HG03575 (cell line): ENCODE measurements around the gene VWA8.

Experiments
- ATAC-seq: cut with Tn5 transposase; IDR thresholded peaks from one replicate; pipeline ENCODE4 v1.9.1; 2021; ENCODE audit not compliant: unreplicated experiment, insufficient number of reproducible peaks, low FRiP score; ENCODE audit errors: extremely low read depth

VWA8 gene

DNA sequence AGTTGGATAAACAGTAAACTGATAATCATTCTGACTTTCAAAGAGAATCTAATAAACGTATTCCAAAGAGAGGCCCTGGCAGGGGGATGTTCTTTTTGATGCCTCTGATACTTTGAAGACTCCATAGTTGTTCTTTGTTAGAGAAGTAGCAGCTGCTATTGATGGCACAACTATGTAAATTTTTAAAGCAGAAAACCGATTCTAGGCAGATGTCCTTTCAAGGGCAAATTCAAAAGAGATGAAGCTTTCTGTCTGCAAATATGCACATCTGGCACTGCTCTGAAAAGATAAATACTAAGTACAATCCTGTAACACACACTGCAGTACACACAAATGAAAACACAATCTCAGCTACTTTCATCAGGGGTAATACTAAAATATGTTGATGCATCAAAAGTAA is 250.1 kb downstream of the VWA8 start:
- no peak for ATAC-seq

DNA sequence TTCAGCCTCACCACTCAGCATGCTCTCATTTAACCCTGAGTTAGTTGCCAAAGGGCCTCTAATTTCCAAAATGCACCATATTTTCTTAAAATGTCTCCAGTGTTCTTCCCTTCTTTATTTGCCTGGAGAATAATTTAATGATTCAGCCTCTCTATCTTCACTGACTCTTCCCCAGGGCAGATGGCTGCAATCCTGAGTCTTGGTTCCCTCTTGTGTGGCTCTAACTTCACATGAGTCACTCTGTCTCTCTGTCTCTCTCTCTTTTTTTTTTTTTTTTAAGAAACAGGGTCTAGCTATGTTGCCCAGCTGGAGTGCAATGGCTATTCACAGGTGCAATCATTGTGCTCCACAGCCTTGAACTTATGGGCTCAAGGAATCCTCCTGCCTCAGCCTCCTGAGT is 251.4 kb downstream of the VWA8 start:
- no peak for ATAC-seq

DNA sequence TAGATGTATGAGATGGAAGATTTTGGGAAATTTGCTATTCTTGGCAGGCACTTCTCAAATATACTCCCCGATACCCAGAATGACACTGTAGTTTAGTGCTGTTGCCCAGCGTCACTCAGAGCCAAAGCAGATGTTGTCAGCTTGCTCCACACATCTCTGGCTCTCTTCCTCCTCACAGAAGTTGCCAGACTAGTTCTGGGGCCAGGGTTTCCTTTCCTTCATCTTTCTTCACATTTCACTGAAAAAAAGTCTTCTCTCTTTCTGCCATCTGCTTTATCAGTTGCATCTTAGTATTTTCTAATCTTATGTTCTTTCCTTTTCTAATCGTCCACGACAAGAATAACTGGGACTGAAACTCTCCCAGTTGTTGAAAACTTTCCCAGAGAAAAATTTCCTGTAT is 252.2 kb downstream of the VWA8 start:
- no peak for ATAC-seq

DNA sequence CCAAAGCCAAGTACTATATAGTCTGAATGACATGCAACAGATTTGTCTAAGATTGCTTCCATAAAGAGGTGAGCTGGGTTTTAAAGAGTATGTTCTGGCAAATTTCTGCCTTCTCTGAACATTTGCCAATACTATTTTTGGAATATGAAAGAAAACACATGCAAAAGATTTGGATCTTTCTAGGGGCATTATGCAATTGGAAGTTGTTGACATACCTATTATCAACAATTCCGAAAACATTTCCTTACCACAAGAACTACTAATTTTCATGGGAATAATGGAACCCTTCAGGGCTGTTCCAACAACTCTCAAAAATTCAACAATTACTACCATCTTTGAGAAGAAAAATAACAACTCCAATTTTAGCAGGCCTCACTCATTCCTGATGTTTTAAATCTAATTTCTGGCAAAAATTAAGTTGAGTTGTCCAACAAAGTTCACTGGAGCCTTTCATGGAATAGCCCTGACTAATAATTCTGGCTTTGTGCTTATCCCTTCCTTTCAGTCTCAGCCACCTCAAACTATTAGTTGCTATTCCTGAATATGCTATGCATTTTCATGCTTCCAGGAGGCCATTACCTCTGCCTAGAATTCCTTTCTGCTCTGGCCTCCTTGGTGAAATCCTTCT is 253.6 kb downstream of the VWA8 start:
- ATAC-seq: no peak

DNA sequence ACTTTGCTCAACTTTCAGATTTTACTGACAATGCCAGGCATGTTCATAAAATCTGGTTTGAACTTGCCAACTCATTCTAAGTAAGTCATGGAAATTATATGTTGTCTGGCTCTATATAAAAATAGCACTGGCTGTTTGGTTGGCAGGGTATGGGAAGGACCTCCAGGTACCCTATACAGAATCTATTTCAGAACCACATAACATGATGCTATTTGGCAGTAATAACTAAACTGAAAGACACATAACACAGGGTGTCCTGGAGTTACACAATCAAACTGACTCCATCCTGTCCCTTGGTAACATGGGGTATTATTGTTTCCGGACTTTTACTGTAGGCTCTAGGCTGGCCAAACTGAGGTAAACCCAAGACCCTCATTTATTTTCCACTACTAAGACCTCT is 254.8 kb downstream of the VWA8 start:
- no peak for ATAC-seq

DNA sequence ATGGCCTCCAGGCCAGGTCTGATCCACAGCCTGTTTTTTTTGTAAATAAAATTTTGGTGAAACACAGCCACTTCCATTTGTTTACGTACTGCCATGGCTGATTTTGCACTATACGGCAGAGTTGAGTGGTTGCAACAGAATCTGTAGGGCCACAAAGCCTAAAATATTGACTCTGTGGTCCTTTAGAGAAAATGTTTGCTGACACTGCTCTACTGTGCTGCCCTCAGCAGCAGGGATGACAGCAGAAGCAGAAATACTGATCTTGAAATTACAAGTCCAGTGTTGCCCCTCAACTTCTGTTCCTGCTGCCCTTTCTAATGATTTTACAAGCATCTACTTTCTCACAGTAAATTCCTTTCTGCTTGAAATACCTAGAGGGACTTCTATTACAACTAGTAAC is 258.4 kb downstream of the VWA8 start:
- no peak for ATAC-seq

DNA sequence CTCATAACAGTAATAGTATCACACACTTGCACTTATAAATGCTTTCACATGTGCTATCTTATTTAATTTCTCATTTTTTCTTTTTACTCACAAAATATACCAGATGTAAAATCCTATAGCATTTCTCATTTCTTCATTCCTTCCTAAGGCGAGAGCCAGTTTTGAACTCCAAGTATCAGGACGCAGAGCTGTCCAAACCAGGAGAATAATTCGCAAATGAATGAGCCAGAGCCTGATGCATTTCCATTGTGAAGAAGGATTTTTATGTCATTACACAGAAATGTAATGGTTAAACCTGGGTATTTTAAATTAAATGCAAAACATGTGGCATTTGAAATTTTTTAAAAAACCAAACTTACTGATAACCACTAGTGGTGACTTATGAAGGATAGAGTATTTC is 259.2 kb downstream of the VWA8 start:
- ATAC-seq: no peak

DNA sequence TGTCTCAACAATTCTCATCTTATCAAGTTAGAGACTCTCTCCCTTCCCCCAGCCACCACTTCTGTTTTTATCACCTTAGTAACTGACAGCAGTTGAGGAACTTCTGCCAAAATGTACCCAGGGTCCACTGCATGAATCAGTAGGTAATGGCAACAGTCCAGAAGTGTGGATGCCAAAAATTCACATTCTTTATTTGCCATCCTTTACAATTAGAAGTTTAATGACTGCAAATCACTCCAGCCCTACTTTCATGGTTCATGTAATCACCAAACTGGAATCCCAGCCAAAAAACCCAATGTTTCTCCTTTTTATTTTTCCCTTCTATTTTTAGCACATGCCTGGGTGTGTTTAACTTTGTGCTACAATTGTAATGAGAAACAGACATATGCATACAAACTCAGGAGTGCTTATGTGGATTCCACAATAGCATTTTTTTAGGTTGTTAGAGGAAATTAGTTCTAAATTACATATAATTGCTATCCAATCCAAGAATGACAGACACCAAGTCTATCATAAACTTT is 260.1 kb downstream of the VWA8 start:
- no peak for ATAC-seq

DNA sequence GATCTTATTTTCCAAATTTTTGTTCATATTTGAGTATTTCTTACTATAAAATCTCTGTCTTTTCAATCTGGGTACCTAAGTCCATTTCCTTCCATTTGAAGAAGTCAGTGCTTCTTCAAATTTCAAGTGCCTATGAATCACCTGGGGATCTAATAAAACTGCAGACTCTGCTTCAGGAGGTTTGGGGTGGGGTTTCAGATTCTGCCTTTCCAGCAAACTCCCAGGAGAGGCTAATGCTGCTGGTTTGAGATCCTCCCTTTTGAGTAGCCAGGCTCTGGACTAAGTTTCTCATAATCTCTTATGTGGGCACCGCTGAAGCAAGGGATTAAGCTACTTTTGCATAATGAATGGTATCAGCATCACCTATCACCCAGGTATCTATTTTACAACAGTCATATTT is 261.1 kb downstream of the VWA8 start:
- ATAC-seq: no peak

DNA sequence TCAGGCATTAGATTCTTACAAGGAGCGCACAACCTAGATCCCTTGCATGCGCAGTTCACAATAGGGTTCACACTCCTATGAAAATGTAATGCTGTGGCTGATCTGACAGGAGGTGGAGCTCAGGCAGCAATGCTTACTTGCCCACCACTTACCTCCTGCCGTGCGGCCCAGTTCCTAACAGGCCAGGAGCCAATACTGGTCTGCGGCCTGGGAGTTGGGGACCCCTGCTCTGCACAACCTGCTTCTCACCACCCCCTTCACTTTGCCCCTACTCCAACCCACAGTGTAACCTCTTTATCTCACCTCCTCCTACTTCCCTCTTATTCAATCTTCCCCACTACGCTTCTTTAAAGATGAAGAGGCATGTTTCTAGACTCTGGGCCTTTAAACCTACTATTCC is 263.3 kb downstream of the VWA8 start:
- no peak for ATAC-seq

DNA sequence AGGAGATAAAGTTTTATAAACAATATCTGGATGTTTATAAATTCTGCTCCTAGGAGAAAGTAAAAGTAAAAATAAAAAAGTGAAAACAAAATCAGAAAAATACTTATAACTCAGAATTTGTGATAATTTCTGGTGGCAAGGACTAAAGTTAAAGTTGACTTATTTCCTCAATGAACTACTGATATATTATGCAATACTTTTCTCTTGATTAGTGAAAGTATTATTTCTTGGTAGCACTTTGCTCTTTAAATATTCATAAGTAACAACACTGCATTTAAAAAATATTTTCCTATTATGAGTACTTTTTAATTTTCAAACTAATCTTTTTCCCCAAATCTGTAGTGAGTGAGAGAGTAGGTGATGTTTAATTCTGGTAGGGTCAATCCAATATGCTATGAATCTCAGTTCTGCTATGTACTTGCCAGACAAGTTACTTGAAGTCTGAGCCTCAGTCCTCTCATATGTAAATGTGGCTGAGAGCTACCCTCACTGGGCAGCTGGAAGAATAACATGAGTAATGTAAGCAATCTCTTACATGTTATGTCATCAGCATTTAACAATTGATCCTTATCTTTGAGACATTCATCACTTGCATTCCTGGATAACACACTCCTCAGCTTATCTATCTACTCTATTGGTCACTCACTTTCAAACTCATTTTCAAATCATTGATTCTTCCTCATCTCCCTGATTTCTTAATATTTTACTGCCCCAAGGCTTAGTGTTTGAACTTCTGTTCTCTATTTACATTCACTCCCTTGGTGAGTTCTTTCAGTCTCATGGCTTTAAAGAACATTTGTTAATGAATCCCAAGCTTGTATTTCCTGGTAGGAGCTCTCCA is 264.5 kb downstream of the VWA8 start:
- no peak for ATAC-seq

DNA sequence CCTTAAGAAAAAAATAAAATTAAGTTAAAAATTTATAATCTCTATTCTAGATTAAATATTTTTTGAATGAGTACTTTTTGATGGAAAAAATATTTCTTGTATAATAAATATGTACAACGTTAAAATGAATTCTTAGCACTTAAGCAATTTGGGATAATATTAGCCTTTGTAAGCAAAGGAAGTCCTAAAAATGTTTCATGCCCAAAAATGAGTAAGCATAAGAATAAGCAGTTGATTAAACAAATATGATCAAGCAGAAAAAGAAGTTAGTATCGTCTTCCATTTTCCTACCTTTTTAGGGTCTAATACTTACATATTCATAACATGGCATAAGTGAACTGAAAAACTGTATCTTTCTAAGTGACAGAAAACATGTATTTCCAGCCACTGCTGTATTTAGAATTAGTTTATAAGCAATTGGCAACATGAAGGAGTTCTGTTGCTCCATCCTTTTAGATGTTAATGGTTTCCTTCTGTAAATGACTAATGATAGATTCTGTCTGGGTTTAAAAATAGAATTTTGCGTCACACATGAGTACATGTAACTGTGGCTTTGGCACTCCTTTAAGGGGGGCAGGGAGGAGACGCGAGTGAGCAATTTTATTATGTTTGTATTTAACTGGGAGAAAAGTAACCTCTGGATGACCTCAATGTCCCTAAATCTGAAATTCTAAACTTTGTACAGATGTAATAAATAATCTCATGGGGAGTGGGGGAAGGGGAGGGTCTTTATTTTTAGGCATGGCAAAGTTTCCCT is 266.2 kb downstream of the VWA8 start:
- ATAC-seq: no peak

DNA sequence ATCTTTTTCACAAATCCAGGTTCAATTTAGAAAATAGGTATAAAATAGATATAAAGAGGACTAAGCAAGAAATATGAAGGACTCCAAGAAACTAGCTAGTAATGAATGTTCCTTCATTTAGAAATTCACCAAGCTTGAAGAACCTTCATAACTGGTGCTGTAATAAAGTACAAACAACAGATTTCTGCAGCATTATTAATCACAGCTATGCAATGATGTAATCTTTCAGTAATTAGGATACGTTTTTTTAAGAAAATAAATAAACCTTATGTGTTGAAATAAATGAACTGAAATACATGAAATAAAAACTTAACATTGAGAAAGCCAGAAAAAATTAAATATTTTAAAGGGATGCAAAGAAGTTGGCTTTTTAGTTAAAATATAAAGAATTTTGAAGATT is 267.5 kb downstream of the VWA8 start:
- no peak for ATAC-seq

DNA sequence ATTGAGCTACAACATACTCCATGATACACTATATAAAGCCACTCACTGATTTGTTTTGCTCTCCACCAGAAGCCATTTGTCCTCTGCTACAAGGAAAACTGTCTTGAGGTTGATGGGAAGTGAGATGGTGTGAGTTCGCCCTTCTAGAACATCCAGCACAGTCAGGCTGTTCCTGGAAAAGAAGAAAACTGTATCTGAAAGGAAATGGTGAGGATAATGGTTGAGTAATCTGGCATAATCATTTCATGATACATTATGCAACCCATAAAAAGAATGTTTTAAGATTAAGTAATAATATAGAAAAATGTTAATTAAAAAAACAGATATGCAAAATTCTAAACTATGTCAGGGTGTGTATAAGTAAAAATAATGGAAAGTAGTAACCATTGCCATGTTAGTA is 269.6 kb downstream of the VWA8 start:
- ATAC-seq: no peak

DNA sequence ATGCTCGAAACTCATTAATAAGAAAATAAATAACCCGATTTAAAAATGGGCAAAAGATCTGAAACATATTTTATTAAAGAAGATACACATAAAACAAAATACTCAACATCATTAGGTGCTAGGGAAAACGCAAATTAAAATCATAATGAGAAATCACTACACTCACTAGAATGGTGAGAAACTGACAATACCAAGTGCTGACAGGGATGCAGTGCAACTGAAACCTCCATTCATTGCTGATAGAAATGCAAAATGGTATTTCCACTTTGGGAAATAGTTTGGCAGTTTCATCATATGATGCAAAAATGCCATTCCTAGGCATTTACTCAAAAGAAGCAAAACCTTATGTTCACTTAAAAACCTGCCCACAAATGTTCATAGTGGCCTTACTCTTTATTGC is 278.1 kb downstream of the VWA8 start:
- ATAC-seq: no peak

DNA sequence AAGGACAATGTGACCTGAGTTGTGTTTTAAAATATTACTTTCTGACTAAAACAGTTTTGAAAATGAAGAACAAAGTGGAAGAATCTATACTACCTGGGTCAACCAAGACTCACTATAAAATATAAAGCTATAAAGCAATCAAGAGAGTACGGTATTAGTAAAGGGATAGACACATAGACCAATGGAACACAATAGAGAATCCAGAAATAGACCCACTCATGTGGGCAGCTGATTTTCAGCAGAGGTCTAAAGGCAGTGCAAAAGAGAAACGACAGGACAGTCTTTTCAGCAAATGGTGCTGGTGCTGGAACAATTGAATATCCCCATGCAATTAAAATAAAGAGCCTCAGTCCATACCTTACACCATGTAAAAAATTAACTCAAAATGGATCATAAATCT is 278.9 kb downstream of the VWA8 start:
- ATAC-seq: no peak

DNA sequence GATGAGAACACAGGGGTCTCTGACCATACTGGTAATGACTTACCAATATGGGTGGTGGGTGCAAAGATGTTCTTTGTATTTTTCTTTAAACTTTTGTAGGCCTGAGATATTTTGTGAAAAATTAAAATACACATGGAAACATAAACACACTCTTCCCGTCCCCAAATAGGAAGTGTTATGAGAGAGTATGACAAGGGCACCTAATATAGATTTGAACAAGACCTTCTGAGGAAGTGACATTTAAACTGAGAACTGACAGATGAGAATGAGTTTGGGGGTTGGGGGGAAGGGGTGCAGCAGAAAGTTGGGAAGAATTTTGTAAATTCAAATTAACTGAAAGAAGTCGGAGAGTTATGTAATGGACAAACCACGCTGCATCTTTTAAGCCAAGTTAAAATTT is 279.3 kb downstream of the VWA8 start:
- ATAC-seq: no peak

DNA sequence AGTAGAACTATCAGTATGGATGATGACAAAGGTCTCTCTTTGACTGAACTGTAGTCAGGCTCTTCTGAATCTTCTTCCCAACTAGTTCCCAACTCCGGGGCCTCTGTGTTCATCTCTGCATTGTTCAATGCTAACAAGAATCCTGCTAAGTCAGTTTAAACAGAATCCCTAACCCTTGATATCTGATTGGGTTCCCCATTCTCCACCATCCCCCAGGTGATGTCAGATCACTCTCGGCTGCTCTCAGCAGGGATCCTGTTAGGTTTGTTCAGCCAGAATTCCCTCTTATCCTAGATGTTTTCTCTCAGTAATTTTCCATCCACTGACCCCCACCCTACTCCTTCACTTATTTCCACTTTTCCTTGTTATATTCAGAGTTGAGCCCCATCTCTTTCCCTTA is 280.0 kb downstream of the VWA8 start:
- ATAC-seq: no peak

DNA sequence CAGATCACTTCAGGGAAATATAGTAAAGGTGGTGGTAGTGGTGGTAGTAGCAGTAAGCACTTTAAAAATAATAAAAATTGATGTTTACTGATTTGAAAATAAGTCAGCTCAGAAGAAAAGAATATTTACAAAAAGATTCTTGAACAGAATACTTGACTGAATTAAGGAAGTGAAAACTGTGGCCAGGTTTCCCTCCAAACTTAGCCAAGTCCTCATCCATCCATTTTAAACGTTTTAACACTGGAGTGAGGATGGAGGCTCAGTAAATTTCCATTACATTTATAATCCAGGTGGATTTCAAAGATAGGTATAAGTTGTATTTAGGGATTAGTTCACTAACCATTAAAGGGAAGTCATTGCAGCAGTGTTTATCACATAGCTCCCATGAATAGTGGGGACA is 282.1 kb downstream of the VWA8 start:
- ATAC-seq: no peak

DNA sequence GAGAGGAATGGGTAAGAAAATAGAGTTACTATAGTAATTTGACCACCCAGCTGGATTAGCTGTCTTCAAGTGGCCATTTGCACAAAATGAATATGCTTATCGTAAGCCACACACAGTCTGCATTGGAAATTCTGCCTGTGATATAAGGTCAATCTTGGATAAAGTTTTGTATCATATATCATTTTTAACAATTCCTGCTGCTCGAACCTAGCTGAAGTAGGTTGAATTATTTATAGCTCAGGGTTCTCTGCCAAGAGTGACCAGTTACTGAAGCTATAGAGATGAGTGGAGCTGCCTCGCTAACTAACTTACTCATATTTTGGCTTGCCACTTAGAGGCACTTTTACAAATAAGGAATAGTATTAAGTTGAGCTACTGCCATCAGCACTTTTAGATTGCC is 282.7 kb downstream of the VWA8 start:
- no peak for ATAC-seq
